Adrenal gland (tissue), 5 donors: ENCODE results near the gene C19orf53.

Experiments
- POLR2A ChIP-seq, 2 donors: fragments of 450-650 bp; IDR thresholded peaks; one replicate each; pipeline ENCODE4 v1.6.1; 2017; ENCODE audit warnings: antibody characterized with exemption in 2 of 2, mild to moderate bottlenecking in 2 of 2, moderate library complexity in 1 of 2
- TF ChIP-seq, protein P1 (sequence below), 6 experiments: fragments of 450-650 bp in 4 of 6; fragments of 200-600 bp in 2 of 6; sonication (generic) in 1 of 6; IDR thresholded peaks; 1 replicate in 5 of 6; 2 replicates in 1 of 6; pipeline versions ENCODE4 v1.5.1 to v1.8.0; 2016 to 2021; ENCODE audit warnings: antibody characterized with exemption in 6 of 6, mild to moderate bottlenecking in 2 of 6, moderate library complexity in 1 of 6
- donor health status: DM: no; HTN: no; CAD: no.

DNA sequence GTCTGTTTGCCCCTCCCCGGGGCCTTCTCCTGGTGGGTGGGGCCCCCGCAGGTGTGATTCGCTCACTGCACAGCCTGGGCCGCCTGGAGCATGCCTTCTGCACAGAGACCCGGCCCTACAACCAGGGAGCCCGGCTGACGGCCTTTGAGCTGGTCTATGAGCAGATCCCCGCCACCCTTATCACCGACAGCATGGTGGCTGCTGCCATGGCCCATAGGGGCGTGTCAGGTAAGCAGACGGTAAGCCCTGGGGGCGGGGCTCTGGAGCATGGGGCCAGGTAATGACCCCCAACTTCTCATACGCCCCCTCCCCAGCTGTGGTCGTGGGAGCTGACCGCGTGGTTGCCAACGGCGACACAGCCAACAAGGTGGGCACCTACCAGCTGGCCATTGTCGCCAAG, 5.7 kb upstream of the C19orf53 start:
- TF ChIP-seq, protein P1, sequence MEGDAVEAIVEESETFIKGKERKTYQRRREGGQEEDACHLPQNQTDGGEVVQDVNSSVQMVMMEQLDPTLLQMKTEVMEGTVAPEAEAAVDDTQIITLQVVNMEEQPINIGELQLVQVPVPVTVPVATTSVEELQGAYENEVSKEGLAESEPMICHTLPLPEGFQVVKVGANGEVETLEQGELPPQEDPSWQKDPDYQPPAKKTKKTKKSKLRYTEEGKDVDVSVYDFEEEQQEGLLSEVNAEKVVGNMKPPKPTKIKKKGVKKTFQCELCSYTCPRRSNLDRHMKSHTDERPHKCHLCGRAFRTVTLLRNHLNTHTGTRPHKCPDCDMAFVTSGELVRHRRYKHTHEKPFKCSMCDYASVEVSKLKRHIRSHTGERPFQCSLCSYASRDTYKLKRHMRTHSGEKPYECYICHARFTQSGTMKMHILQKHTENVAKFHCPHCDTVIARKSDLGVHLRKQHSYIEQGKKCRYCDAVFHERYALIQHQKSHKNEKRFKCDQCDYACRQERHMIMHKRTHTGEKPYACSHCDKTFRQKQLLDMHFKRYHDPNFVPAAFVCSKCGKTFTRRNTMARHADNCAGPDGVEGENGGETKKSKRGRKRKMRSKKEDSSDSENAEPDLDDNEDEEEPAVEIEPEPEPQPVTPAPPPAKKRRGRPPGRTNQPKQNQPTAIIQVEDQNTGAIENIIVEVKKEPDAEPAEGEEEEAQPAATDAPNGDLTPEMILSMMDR (IDR thresholded peaks at IDR 0.05): no peak
- TF ChIP-seq POLR2A (IDR thresholded peaks at IDR 0.05): no peak
